ENCODE measurements around the gene KRTAP1-4. TPM values are rescaled to one million over a fixed set of nuclear protein-coding genes. Genes with fewer than 3 reads are reported as not detected.

The KRTAP1-4 gene
- total and polyA plus RNA-seq, 2 of the 8 experiments (the other 6 are each of a cell fraction or from before 2014, with no cell fraction given), result not detected

DNA sequence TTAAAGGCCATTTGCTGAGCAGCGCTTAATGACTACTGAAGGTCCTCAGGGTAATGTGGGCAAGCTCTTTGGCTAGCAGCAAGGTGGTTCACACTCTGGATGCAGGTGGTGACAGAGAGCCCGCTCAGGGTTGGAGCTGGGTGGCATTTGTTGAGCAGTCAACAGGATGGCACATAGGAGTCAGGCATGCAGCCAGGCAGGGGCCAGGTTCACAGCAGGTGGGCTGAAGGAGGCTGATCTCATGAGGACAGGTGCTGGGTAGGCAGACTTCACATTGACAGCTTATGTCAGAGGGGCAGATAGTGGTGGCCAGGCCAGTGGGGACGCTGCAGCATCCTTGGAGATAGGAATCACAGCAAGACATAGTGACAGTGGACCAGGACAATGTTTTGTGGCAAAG is 25.6 kb downstream of the KRTAP1-4 start:
- Histone ChIP-seq H3K36me3 (ENCODE audit: control insufficient read depth in 2 of 4, insufficient read depth in 4 of 4, low read length in 3 of 4) (no peaks in the 10 kb centered on the region), H3K56ac (replicated peaks; ENCODE audit: insufficient read length, low read depth, low read length) (no peak overlapping the region), H3K4me1 (replicated peaks in 1 of 4; ENCODE audit: control insufficient read depth in 3 of 4, insufficient read depth in 4 of 4, low read length in 3 of 4) (peaks cover 0 to 8% (median 5%) of the 10 kb centered on the region in 4 experiments; a peak in 6 of 7 replicates), H2BK12ac (ENCODE audit: low read depth, low read length) (no peak overlapping the region), H4K5ac (ENCODE audit: insufficient read length, low read depth, low read length) (no peak overlapping the region), H4K20me1 (replicated peaks in 1 of 2; ENCODE audit: control insufficient read depth in 1 of 2, insufficient read depth in 2 of 2, low read length in 2 of 2) (no peaks in the 10 kb centered on the region), H2BK120ac (replicated peaks; ENCODE audit: low read depth, low read length) (no peak overlapping the region), H2AFZ (ENCODE audit: low read length) (no peak overlapping the region), H3K27ac (ENCODE audit: low read depth, low read length) (no peak overlapping the region), H3K9ac (replicated peaks in 1 of 4; ENCODE audit: extremely low read depth in 1 of 4, low read depth in 3 of 4, low read length in 3 of 4) (no peak overlapping the region), H4K91ac (replicated peaks; ENCODE audit: insufficient read length, low read length) (no peak overlapping the region), H2AK5ac (ENCODE audit: low read depth, low read length) (no peak overlapping the region), H3K79me1 (ENCODE audit: low read depth, low read length) (no peaks in the 10 kb centered on the region), H3K4me3 (ENCODE audit: extremely low read depth in 1 of 4, insufficient read depth in 2 of 4, low read depth in 3 of 4, low read length in 4 of 4) (no peak overlapping the region), H3K9me3 (ENCODE audit: insufficient read depth in 2 of 2, low read depth in 1 of 2, low read length in 1 of 2) (no peaks in the 10 kb centered on the region), H3K4ac (replicated peaks; ENCODE audit: insufficient read length, low read depth, low read length) (no peak overlapping the region), H3K4me2 (ENCODE audit: insufficient read depth in 1 of 2, low read depth in 2 of 2, low read length in 2 of 2) (no peak overlapping the region), H3K23ac (ENCODE audit: insufficient read length) (no peak overlapping the region), H2BK15ac (ENCODE audit: low read length) (no peak overlapping the region), H3K18ac (ENCODE audit: extremely low read depth, low read length) (no peak overlapping the region), H2BK5ac (ENCODE audit: low read depth, low read length) (no peak overlapping the region), H3K79me2 (ENCODE audit: control insufficient read depth in 1 of 2, insufficient read depth in 2 of 2, low read length in 2 of 2) (no peaks in the 10 kb centered on the region), H3K27me3 (replicated peaks in 1 of 4; ENCODE audit: control insufficient read depth in 3 of 4, extremely low read depth in 1 of 4, insufficient read depth in 3 of 4, low read length in 3 of 4) (no peaks in the 10 kb centered on the region), H2BK20ac (ENCODE audit: low read length) (no peak overlapping the region), H4K8ac (ENCODE audit: extremely low read depth, insufficient read depth, low read length) (0 out of 2 replicates have a peak overlapping the region, but pooled peaks have one; percentile 11), H3K23me2 (ENCODE audit: low read depth, low read length) (no peaks in the 10 kb centered on the region), H3K14ac (ENCODE audit: insufficient read length) (no peak overlapping the region)
- WGBS, 2 experiments (ENCODE audit: extremely low coverage in 1 of 2, insufficient coverage in 1 of 2, insufficient read length in 1 of 2, insufficient replicate concordance in 2 of 2, low coverage in 1 of 2, low lambda C conversion rate in 2 of 2, missing lambda C conversion rate in 1 of 2), result 95% methylated on average over 3 of the region's 3 CpGs; no CpG with 5 or more reads in 1 of the 2 experiments
- CTCF ChIA-PET (ENCODE audit: partially characterized antibody), result no interaction called here
- no peak for DNase-seq (ENCODE audit: low read depth in 1 of 2, low spot score in 2 of 2)
- POLR2A ChIA-PET (ENCODE audit: partially characterized antibody), result no interaction called here
- FAIRE-seq, result no peak
- no peak for TF ChIP-seq TAF7 (optimal IDR thresholded peaks at IDR 0.05; ENCODE audit: borderline replicate concordance, low read depth, low read length)
- no peak for TF ChIP-seq GTF2F1 (IDR thresholded peaks at IDR 0.05; ENCODE audit: borderline replicate concordance, low read depth, low read length)
- TF ChIP-seq SIN3A (conservative IDR thresholded peaks at IDR 0.05 in 1 of 2, IDR thresholded peaks at IDR 0.05 in 1 of 2; ENCODE audit: low read depth in 1 of 2, low read length in 2 of 2), result no peak
- TF ChIP-seq BCL11A (IDR thresholded peaks at IDR 0.05; ENCODE audit: low read depth in 2 of 2, low read length in 2 of 2), result no peak
- no peak for TF ChIP-seq GABPA (IDR thresholded peaks at IDR 0.05; ENCODE audit: borderline replicate concordance, insufficient read depth, low read length)
- no peak for TF ChIP-seq CEBPB (IDR thresholded peaks at IDR 0.05; ENCODE audit: low read depth, low read length)
- TF ChIP-seq, protein P1, sequence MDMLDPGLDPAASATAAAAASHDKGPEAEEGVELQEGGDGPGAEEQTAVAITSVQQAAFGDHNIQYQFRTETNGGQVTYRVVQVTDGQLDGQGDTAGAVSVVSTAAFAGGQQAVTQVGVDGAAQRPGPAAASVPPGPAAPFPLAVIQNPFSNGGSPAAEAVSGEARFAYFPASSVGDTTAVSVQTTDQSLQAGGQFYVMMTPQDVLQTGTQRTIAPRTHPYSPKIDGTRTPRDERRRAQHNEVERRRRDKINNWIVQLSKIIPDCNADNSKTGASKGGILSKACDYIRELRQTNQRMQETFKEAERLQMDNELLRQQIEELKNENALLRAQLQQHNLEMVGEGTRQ (IDR thresholded peaks at IDR 0.05; ENCODE audit: low read length), result no peak

Data from H1 (cell line).